Adrenal gland (tissue), 5 donors: Measurements from ENCODE around the gene MAPKAP1.

ENCODE experiments used
- POLR2A ChIP-seq, 2 donors: fragments of 450-650 bp; IDR thresholded peaks; one replicate each; pipeline ENCODE4 v1.6.1; 2017; ENCODE audit warnings: antibody characterized with exemption in 2 of 2, mild to moderate bottlenecking in 2 of 2, moderate library complexity in 1 of 2
- TF ChIP-seq, protein P1 (sequence below), 6 experiments: fragments of 450-650 bp in 4 of 6; fragments of 200-600 bp in 2 of 6; sonication (generic) in 1 of 6; IDR thresholded peaks; 1 replicate in 5 of 6; 2 replicates in 1 of 6; pipeline versions ENCODE4 v1.5.1 to v1.8.0; 2016 to 2021; ENCODE audit warnings: antibody characterized with exemption in 6 of 6, mild to moderate bottlenecking in 2 of 6, moderate library complexity in 1 of 6
- donor health status: DM: no; HTN: no; CAD: no.

DNA sequence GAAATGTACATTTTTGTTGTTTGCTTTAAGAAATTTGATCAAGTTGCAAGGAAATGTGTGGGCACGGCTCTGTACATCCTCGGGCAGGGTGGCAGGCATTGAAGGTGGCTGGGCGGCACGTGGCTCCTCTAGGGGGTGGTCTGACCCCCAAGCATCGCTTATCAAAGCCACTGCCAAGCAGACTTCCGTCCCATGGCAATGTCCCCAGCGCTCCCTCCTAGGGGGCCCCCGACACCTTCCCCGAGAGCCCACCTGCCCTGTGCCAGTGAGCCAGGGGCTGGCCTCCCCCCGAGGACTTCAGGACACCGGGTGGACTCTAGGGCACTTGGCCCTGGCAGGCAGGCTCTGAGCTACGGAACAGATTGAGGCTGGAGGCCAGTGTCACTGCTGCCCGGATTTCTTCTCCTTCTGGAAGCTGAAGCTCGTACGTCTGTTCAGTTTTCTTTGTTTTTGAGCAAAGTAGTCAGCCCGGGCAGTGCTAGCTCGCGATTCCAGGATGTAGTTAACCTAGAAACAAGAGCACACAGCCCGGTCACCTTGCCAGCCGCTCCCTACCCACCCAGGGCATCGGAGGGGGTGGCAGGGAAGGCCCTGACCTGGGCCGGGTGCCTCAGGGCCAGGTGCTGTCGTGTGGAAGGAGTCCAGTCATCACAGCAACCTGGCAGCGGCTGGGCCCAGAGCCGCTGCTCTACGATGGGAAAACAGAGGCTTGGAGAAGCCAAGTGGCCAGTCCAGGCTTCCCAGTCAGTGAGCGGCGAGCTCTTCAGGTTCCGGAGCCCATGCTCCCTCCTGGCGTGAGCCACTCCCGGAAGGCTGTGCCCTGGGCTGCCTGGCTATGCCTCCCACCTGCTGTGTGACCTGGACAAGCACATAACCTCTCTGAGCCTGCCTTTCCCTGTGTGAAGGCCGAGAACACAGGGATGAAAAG is 268.2 kb downstream of the MAPKAP1 start:
- TF ChIP-seq, protein P1, sequence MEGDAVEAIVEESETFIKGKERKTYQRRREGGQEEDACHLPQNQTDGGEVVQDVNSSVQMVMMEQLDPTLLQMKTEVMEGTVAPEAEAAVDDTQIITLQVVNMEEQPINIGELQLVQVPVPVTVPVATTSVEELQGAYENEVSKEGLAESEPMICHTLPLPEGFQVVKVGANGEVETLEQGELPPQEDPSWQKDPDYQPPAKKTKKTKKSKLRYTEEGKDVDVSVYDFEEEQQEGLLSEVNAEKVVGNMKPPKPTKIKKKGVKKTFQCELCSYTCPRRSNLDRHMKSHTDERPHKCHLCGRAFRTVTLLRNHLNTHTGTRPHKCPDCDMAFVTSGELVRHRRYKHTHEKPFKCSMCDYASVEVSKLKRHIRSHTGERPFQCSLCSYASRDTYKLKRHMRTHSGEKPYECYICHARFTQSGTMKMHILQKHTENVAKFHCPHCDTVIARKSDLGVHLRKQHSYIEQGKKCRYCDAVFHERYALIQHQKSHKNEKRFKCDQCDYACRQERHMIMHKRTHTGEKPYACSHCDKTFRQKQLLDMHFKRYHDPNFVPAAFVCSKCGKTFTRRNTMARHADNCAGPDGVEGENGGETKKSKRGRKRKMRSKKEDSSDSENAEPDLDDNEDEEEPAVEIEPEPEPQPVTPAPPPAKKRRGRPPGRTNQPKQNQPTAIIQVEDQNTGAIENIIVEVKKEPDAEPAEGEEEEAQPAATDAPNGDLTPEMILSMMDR (IDR thresholded peaks at IDR 0.05): no peak
- TF ChIP-seq POLR2A (IDR thresholded peaks at IDR 0.05): no peak
